GM21786 (cell line): ENCODE data around the gene HAL.

ENCODE experiments used
- ATAC-seq: cut with Tn5 transposase; IDR thresholded peaks from one replicate; pipeline ENCODE4 v1.9.1; 2021; ENCODE audit not compliant: unreplicated experiment

Gene HAL, protein sequence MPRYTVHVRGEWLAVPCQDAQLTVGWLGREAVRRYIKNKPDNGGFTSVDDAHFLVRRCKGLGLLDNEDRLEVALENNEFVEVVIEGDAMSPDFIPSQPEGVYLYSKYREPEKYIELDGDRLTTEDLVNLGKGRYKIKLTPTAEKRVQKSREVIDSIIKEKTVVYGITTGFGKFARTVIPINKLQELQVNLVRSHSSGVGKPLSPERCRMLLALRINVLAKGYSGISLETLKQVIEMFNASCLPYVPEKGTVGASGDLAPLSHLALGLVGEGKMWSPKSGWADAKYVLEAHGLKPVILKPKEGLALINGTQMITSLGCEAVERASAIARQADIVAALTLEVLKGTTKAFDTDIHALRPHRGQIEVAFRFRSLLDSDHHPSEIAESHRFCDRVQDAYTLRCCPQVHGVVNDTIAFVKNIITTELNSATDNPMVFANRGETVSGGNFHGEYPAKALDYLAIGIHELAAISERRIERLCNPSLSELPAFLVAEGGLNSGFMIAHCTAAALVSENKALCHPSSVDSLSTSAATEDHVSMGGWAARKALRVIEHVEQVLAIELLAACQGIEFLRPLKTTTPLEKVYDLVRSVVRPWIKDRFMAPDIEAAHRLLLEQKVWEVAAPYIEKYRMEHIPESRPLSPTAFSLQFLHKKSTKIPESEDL

DNA sequence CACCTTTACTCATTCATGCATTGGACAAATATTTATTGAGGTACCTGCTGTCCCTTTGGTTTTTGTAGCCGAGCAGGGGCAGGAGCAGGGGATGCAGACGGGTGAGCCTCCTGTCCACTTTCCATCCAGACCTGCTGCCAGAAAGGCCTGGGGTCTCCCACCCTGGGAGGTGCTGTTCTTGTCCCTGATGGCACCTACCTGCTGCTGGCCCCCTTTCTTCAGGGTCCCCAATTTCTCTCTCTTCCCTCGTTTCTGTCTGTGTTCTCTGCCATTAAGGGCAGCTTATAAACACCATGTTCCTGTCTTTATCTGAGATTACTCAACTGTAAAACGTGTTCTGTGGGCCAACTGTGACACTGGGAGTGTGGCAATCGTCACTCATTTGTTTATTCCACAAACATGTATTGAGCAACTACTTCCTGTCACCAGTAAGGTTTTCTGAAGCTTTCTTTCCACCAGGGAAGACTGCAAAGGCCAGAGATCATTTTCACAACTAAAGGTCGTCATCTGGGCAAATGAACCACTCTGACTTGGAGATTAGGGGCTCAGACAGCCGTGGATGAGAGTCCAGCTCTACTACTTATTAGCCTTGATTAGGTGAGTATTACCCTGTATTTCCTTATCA, at the start of gene HAL:
TSS of gene HAL (minus strand) at position 311 of the 625 bp plus-strand sequence. CDS start 434 bp downstream, outside the sequence.
- no peak for ATAC-seq

DNA sequence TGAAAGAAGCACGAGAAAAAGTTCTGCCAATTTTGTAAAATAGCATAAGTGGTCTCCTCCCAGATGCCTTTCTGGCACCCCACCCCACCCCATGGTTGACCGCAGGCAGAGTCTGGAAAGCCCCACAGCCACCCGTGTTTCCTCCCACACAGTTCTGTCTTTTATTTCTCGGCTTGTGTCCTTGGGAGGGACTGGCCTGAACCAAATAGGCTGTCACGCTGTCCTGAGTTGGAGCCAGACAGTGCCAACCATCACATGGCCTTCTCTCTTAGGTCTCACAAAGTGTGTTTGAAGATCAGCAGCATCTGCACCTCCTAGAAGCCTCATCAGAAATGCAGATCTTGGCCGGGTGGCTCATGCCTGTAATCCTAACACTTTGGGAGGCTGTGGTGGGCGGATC, 49.4 kb upstream of the HAL start:
- no peak for ATAC-seq

DNA sequence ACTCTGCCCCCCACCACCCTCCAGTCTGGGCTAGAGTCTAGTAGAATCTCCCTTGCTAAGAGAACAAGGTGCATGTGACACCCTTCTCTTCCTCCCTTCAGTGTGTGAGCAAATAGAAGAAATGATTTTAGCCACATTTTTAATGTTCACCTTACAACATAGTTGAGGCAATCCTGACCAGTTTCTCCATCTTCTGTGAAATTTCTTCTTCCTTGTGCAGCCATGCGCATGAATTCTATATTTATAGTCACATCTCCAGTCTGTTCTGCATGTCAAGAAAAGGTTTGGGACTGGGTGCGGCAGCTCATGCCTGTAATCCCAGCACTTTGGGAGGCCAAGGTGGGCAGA, 48.8 kb upstream of the HAL start:
- ATAC-seq: no peak

DNA sequence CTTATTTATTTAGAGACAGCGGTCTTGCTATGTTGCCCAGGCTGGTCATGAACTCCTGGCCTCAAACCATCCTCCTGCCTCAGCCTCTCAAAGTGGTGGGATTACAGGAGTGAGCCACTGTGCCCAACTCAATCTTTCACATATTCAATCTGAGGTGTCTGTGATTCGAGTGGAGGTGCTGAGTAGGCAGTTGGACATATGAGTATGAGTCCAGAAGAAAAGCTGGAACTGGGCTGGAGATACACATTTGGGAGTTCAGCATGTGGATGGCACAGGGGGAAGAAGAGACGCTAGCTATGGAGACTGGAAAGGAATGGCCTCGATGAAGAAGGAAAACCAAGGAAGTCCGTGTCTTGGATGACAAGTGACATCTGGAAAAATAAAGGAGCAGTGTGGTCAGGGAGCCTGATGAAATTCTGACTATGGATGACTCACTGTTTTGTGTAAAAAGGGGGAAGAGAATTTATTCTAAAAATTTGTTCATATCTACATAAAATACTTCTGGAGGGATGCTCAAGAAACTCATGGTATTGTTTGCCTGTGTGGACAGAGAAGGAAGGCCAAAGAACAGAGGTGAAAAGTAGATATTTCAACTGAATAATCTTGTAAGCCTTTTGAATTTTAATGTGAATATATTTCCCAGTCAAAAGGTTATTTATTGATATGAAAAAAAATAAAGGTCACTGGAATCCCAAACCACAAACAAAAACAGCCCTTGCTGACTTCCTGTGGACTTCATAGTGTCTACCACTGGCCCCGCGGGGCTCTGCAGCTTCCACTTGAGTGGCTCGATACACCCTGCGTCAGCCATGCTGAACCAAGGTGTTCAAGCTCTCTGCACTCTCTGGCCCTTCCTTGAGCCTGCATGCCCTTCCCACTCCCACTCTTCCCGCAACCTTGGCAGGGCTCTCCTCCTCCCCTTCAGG, 48.1 kb upstream of the HAL start:
- no peak for ATAC-seq

DNA sequence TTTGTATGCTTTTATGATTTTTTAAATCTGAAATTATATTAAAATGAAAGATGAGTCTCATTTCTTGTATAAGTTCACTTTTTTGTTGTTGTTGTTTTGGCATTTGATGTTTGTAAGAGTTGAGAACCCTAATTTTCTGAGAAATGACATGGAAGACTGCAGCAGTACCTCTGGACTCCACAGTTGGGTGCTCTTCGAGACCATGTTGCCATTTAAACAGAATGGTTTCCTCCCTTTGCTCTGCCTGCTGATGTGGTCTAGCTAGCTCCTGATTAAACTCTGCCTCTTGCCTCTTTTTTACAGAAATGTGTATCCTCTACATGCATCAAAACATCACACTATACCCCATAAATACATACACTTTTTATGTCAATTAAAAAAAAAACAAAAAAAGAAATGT, 45.0 kb upstream of the HAL start:
- ATAC-seq: no peak

DNA sequence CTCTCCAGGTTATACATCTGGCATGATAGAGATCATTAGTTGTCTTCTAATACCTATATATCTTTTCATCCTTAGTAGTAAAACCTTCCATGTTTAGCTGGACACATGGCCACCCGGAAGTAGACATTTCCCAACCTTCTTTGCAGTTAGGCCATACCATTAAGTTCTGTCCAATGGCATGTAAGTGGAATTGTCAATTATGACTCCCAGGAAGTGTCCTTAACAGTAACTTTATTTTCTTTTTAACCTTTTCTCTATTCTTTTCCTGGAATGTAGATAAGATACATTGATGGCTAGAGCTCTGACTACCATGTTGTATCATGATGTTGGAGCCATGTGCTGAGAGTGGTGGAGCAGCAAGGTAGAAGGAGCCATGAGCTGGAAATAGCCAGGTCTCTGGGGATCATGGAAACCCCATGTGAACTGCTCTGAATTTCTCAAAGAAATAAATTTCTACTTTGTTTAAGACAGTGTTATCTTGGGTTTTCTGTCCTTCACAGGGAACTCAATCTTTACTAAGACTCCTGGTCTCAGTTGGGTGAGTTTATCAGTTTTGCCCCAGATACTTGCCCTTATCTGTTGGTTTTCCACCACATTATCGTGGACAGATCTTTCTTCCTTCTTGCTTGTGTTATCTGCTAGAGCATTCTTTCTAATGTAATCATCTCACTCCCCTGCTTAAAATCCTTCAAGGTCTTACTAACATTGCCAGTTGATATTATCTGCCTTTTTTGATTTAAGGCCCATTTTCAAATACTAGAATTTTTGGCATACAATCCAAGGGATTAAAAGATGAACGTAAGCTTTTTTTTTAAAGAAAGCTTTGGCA, 44.4 kb upstream of the HAL start:
- no peak for ATAC-seq

DNA sequence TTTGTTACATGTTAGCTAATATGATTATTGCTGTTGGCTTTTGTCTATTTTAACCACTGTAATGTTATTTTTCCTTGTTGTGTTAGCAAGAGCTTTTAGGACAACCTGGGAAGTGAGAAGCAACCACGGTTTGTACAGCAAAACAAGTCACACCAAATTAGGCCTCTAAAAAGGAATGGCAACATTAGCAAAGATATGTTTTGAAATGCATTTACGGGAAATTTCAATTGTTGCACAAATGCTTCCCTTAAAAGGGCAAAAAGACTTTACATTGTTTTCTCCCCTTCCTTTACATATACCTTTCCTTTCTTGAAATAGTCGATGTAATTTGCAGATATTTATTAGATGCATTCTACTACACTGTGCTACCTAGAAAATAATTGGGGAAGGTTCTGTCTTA, 43.4 kb upstream of the HAL start:
- ATAC-seq: no peak

DNA sequence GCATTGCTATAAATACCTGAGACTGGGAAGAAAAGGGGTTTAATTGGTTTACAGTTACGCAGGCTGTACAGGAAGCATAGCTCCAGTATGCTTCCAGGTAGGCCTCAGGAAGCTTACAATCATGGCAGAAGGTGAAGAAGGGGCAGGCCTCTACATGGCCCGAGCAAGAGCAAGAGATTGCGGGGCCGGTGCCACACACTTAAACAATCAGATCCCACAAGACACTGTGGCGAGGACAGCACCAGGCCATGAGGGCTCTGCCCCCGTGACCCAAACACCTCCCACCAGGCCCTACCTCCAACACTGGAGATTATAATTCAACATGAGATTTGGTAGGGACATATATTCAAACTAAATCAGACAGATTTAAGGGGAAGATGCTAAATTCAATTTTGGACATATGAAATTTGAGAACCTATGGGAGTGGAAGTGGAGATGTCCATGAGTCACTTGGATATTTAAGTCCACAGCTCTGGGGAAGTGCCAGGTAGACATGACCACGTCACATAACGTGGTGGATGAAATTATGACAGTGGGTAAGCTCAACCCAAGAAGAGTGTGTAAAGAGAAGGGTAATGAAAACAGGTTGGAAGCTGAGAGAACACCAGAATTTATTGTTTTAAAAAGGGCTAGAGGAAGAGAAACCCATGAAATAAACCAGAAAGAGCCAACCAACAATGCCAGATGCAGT, 40.8 kb upstream of the HAL start:
- no peak for ATAC-seq

DNA sequence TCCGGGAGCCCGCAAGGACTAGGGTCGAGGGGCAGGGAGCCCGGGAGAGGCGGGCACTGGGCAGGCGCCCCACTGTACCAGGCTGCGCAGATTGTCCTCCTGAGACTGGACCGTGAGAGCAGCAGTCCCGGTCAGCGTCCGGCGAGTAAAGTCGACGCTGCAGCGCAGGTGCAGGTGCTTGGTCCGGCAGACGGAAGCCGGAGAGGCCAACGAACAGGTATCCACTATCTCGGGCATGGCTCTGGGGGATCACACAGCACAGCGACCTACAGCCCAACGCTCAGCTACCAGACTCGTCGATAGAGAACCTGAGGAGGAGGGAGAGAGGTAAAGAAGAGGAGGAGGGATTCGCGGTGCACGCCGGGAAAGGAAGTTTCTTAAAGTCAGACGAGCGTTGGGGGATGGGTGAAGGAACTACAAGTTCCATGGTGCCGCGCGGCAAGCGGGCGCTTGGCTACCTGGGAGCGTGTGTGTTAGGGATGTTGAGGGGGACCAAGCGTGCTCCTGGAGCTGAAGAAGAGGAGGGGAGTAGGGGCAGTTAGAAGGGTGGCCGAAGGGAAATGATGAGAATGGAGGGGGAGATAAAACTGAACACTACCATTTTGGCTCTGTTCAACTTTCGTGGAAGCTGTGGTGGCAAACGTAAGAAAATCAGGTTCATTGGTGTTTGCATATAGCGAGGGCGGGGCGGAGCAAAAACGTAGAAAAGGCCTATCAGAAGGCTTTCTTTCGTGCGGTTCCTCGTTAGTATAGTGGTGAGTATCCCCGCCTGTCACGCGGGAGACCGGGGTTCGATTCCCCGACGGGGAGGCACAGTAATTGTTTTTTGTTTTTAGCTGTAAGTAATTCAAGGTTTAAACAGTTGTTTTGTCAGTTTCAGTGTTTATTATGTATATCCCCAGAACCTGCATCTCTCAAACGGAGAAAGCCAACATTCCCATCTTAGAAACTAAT, 39.4 kb upstream of the HAL start, which contains the start of gene LTA4H:
TSS of gene LTA4H (minus strand) at position 305 of the 954 bp plus-strand sequence. CDS start at position 237, 68 bp downstream.
- peak; percentile 87 for ATAC-seq

DNA sequence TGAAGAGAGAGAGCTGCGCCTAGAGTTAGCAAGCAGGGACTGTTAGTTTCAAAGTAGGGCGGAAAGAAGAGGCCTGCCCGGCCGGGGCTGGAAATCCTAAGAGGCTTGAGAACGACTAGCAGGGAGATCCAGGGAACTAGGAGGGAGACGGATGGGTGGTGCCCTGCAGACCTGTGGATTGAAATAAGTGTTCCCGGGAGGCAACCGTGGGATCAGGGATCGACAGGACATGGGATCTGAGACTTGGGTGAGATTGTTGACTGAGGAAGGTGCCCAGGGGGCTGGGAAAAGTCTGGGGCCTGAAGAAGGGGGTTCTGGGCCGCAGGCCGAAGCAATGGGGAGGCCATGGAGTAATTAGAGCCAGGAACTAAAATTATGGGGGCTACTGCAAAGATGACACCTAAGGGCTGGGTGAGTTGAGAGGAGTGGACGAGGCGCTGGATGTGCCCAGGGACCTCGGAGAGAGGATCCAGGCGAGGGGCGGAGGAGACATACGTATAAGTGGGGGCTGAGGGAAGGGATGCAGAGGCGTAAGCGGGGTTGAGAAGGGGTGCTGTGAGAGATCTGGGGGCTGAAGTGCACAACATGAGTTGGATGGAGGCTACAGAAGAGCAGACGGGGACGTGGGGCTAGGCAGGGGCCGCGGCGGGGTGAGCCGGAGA, 38.6 kb upstream of the HAL start:
- peak; percentile 8 for ATAC-seq

DNA sequence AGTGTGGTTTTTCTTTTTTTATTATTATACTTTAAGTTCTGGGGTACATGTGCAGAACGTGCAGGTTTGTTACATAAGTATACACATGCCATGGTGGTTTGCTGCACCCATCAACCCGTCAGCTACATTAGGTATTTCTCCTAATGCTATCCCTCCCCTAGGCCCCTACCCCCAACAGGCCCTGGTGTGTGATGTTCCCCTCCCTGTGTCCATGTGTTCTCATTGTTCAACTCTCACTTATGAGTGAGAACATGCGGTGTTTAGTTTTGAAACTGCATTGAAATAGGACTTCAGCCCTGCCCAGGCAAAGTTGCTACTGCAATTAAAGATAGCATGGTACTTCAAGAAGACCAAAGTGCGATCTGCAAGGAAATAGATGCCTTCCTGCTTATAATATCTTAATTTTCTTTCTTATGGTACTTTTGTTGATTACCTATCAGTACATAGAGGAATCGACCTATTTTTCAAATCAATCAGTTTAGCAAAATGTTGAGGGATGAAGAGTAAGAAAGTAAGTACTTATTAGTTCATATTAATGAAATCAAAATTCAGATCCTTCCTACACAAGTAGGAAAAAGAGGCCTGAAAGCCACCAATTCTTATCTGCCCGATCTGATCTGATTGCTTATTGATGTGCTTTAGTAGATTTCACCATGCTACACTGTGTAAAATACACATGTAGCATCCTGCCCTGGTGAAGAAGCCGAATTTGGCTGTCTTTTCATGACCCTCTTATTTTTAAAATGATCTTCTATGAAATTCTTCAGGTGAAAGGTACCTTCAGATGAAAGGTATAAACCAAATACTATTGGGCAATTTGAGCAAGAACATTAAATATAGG, 37.6 kb upstream of the HAL start:
- ATAC-seq: no peak

DNA sequence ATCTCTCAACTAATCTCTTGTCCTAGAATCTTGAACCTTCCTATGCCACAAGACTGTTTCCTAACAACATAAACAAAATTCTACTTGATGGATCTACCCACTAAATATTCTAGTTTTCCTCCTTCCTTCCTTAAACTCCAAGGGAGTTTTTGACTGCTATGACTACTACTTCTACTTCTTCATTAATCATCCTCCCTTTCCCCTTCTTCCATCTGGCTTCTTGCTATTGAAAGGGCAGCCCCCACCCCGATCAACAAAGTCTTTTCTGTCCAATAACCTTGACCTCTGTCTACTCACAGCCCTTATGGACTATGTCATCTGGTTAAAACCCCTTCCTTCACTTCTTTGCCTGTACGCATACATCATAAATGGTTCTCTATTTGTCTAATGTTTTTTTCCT, 33.7 kb upstream of the HAL start:
- no peak for ATAC-seq

DNA sequence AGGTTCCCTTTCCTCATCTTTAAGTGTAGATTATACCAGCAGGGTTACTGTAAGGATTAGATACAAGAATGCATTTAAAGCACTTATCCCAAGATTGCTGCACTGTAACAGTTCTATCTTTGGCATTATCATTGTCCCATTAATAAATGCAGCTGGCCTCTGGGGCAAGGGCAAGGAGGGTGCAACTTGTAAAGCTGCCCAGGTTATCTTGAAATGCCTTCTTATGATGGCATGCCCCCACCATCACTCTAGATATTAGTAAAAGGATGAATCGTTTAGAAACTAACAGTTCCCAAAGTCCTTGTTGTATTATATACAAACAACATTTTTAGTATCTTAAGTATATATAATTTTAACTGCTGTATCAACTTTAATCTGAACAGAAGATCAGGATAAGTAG, 32.4 kb upstream of the HAL start:
- no peak for ATAC-seq

DNA sequence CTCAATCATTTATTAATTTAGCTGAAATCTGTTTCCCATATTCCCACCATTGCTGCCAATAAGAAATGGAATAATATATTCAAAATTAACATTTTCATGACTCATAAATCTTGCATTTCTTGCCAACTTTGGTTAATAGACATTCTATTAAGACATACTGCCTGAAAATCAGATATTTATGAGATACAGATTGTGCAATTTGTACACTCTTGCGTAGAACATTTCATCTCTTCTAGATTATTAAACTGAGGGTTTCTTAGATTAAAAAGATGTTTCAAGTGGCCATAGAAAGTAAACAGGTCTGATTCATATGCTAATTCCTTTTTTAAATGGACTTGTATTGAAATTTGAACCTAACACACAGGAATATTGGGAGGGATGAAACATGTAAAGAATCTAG, 30.2 kb upstream of the HAL start:
- no peak for ATAC-seq

DNA sequence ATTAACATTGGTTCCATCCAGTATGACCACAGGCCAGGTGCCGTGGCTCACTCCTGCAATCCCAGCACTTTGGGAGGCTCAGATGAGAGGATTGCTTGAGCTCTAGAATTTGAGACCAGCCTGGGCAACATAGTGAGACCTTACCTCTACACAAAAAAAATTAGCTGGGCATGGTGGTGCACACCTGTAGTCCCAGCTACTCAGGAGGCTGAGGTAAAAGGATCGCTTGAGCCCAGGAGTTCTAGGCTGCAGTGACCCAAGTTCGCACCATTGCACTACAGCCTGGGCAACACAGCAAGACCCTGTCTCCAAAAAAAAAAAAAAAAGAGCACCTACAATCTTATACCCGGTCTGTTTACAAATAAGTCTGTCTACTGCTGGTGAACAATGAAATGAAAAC, 29.4 kb upstream of the HAL start:
- ATAC-seq: no peak

DNA sequence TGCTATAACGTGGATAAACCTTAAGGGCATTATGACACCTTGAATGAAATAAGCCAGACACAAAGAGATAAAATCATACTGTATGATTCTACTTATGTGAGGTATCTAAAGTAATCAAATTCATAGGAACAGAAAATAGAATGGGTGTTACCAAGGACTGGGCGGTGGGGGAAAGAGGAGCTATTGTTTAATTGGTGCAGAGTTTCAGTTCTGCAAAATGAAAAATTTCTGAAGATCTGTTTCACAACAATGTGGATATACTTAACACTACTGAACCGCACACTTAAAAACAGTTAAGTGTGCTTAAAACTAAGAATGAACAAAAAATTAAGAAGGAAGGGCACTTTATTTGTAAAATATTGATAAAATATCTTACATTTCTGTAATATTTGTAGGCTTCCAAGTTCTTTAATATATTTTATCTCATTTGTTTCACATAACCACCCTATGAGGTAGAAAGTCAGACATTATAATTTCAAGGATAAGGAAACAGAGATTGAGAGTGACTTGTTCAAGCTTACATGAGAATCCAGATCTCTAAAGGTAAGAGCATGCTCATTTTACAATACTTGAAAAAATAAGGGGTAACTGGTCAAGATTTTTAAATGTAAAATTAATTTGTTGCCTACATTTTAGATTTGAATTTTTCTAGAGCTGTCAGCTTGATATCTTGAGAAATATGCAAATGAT, 24.3 kb upstream of the HAL start:
- ATAC-seq: peak; percentile 99
